ENCODE data around the gene NEIL1.
A peak's percentile ranks its signal among the peaks of the same experiment; 100 is the strongest.

Gene NEIL1

DNA sequence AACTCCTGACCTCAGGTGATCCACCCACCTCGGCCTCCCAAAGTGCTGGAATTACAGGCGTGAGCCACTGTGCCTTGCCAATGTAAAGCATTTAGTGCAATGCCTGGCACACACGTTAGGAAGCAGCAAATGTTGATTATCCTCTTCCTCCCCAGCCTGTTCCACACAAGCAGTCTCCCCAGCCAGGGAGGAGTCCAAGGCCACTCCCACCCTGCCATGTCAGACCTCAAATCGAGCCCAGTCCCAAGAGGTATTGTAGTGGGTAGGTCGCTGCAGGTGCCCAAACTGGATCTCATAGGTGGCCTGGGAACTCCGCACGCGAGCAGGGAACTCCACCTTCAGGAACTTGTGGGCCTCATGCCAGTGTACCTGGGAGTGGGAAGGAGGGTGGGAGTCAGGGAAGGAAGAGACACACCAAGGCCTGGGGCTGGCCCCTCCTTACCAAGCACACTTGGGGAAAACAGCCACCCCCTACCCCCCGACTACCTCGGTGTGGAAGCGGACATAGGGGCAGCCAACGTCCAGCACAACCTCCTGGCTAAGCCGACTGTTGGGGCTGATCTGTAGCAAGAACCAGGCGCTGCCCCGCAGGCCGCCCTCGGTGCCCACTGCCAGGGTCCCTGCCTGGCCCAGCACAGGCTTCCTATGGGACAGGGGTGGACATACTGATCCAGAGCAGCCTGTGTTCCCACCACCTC is 11.3 kb downstream of the NEIL1 start:
- no peak for DNase-seq

DNA sequence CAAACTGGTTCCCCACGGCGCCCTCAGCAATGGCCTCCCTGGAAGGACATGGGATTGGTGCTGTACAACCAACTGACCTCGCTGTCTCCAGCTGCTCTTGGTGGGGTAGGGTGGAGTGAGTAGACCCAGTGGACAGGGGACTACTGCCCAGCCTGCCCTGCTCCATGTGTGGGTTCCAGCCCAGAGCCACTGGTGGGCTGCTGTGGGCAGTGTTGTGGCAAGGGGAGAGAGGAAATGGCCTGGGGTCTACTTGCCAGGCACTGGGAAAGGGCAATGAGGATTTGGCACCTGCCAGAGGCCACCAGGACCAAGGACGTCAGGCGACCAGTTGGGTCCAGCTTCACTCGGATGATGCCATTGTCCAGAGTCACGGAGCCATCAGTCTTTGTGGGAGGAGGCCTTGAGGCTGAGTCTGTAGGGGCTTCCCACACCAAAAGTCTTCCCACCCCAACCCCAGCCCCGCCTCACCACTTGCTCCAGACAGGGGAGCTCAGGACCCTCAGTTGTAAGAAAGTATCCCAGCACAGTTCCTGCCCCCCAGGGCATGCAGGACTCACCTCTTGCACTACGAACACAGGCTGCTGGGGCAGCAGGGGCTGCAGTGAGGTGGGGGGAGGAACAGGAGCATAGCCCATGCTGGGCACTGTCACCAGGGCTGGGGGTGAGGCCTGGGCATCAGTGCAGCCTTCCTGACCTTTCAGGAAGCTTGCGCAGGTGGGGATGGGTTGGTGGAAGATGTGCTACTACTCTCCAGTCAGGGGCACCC is 12.1 kb downstream of the NEIL1 start:
- no peak for DNase-seq

DNA sequence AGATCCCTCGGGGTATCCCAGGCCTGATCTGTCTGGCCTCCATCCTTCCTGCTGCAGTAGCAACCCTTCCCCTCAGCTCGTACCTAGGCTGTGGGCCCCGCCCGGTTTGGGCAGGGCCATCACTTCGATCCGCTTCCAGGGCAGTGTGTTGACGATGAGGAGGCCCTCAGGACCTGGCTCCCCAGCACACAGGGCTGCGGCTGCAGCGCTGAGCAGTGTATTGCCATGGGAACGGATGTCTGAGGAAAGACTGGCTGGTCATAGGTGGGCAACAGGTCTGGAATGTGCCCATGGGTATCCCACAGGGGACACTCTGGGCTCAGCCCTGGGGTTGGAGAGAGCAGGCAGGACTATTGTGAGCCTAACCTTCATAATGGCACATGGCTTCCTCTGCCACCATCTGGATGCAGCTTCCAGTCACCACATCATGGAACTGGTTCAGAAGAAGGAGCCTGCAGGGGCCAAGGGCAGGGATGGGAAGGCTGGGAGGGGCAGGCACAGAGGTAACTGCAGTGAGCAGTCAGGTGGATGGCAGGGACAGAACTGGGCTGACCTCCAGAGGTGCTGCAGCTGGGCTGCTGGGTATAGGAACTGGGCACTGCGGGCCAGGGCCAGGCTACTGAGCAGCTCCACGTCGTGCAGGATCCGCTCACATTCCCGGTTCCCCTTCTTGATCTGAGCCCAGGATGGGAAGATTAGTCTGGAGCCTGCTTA is 12.9 kb downstream of the NEIL1 start:
- no peak for DNase-seq

DNA sequence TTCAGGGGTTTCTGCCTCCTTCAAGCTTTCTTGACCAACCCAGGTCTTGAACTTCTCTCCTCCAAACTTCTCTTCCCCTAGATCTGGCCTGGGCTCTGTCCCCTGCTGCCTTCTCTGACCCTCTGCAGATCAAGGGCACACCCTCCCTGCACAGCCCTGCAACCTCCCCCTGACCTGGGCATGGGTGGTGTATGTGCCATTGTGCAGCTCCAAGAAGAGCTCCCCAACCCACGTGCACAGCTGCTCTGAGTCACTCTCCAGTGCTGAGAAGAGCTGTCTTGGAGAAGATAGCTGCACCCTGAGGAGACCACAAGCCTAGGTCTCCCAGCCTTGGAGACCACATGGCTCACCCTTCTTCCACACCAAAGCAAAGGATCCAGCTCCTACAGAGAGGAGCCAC is 13.6 kb downstream of the NEIL1 start:
- DNase-seq, result no peak

DNA sequence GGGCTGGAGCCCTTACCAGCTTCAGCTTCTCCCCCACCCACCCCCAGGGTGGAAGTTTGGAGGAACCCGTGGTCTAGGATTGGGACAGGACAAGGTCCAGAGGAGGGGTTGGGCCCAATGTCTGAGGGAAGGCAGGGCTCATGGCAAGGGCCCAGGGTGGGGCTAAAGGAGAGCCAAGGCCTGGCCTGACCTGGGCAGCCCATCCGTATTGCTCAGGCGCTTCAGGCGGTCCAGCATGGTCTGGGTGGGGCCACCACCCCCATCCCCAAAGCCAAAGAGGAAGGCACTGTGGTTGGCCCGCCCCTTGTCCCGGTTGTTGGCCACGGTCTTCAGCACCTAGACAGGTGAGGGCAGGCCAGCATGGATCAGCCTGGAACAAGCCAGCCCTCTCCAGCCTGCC is 14.0 kb downstream of the NEIL1 start:
- DNase-seq, result no peak

DNA sequence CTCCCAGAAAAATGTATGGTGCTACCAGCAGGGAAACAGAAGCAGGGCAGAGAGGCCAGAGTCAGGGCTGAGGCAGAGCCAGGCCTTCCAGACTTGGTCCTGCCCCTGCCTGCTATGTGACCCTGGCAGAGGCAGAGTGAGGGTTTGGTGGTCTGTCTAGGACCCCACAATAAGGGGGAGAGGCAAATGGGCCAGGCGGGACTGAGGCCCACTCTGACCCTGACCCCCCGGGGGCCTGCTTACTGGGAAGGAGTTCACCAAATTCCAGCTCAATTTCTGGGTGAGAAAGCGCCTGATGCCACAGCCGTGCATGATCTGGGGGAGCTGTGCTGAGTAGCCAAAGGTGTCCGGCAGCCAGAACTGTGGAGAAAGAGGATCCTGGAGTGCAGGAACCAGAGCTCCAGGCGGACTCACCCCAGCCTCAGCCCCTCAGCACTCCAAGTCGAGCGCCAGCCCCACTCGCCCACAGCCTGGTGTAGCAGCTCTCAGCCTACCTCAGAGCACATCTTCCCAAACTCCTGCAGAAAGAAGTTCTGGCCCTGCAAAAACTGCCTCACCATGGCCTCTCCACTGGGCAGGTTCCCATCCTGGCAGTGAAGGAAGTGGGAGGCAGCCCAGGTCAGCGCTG is 14.6 kb downstream of the NEIL1 start:
- no peak for DNase-seq

DNA sequence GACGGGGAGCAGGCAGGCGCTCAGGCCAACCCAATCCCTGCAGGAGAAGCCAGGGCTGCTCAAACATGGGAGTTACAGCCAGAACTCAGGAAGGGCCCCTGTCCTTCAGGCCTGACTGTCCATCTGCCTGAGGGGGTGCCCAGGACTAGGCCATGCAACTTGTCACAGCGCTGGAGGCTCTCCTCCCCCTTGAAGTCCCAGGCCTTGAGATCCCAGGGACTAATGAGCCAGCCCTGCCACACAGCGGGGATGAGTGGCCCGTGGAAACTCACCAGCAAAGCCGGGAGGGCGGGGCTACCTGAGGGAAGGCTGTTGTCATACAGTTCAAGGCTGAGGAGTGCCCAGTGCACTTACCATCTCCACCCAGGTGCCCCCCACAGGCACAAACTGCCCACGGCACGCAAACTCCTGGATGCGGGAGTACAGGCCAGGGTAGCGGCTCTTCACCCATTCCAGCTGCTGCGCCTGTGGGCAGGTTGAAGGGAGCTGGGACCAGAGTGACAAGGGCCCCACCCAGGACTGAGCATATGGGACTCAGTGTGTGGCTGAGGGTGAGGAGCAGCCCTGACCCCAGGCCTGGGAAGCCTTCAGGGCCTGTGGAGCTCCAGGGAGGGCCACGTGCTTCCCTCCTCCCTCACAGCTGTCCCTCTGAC is 15.3 kb downstream of the NEIL1 start:
- DNase-seq, result no peak

DNA sequence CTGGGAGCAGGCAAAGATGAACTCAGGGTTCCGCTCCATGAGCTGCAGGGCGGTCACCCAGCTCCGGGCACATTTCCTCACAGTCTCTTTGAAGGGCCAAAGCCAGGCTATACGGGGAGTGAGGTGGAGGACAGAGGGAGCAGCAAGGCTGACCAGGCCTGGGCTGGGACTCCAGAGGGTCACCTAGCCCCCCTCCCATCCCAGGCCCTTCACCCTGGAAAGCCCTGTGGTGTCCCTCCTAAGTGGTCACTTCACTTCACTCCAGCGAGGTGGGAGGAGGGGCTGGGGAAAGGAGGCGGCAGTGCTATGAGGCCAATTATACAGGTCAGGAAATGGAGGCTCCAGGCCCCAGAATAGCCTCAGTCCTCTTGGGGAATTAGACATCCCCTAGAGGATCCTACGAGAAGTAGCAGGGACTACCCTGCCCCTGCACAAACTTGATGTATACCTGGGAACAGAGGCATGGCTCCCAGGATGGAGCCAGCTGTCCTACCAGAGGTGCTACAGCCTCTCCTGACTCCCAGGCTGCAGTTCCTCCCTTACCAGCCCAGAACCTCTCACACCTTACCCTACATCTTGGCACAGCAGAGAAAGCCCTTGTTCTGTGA is 15.9 kb downstream of the NEIL1 start:
- DNase-seq, result no peak

DNA sequence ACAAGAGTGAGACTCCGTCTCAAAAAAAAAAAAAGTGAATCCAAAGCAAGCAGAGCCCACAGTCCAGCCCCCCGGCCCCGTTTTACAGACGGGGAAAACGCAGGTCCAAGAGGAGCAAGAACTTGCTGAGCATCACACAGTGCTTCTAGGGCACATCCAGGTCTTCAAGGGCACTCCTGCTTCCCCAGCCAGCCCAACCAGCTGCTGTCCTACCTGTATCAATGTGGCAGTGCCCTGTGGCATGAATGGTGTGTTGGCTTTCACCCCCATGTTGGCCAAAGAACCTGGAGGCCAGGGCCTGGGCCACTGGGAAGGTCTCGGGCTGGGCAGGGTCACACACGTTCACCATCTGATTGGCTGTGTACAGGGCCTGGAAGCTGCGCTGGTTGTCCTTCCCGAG is 16.9 kb downstream of the NEIL1 start:
- DNase-seq, result no peak

DNA sequence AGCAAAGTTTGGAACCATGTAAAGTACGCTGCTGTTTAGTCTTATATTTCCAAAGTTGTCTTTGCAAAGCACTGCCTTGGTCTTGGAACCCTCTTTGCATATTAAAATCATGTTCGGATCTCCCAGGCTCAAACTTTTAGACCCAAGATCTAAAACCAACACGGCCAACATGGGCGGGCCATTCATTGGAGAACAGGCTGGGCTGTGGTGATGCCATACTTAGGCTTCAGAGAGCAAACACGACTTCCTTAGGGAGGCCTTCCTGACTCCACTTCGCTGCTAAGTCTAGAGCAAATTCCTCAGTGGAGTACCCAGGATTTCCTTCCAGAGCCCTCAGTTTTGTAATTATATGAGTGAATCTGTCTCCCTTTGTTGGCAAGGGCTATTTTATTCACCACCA is 18.0 kb downstream of the NEIL1 start:
- DNase-seq, result no peak

DNA sequence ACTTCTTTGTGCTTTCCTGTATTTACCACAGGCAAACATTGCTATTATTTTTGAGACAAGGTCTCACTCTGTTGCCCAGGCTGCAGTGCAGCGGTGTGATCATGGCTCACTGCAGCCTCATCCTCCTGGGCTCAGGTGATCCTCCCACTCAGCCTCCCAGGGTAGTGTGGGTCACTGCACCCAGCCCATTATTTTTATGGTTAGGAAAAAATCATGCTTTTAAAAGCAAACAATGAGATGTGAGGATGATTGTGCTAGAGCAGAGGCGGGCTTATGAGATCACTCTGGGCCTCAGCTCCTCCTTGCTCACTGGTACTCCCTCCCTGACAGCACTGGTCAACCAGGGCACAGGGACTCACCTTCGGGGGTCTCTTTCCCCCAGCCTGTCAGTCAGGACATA is 19.3 kb downstream of the NEIL1 start:
- DNase-seq, result no peak

DNA sequence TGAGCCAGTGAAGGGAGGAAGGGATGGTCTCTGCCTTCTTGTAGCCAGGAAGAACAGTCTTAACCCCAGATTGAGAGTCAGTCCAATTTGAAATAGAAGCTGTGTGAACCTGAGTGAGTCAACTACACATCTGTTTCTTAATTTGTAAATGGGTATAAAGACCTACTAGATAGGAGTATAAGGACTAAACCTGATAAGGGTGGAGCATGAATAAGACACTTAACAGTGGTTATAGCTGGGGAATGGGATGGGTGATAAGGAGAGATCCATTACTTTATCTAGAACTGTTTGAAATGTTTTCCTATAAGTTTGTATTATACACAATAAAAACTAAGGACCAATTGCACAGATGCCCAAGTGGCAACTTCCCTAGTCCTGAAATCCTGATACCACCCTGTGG is 20.2 kb downstream of the NEIL1 start:
- no peak for DNase-seq

DNA sequence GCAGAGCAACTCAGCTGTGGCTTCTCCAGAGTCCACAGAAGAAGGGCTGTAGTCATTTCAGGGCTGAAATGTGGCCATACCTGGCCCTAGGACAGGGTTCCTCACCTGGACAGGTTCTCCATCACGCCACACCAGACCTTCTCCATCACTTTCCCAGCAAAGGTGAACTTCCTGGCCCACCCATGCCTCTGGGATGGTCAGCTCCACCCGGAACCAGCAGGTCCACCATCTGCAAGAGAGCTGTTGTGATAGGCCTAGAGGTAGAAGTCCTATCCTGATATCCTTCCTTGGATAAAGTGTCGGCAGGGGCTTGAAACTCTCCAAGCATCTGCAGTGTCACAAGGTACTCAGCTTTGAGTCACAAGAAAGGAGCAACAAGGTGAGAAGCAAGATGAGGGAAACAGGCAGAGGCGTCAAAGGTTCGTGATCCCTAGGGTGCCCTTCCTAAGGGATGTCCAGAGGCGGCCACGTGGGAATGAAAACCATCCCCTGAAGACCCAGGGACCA is 20.6 kb downstream of the NEIL1 start:
- DNase-seq, result no peak

DNA sequence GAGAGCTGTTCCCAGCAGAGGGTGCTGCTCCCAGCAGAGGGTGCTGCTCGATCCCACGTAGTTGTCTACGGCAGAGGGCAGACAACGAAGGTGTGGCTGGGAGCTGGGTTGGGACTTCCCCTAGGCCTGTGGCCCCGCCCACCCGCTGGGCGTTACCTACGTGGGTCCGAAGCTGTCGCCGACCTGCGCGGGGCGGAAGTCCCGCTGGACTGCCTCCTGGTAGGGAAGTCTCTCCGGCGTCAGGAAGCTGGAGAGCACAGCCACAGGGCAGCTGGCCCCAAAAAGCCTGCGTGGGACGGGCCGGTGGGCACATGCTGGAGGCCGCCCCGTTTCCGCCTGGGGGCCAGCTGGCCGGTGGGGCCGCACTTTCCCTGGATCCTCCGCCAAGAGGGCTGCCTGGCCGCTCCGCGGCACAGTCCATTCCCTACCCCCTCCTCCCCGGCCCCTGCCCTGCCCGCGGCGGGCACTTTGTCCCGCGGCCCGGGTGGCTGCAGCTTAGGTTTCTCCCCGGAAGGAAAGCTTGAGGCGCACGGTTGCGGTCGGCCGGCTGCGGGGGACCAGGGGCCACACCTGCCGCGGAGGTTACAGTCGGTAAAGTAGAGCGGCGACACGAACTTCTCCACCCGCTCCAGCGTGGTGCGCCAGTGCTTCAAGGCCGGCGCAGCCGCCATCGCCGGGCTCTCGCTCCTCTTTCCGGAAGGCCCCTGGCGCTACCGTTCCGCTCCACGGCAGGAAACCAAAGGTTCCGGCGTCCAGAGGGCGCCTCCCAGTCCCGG is 21.3 kb downstream of the NEIL1 start, which contains the start of gene MAN2C1:
Gene MAN2C1, minus strand, starts transcription at position 695 of the 776 bp plus-strand sequence. Its CDS starts 24 bp downstream, at position 671.
- DNase-seq, result peak; percentile 79 to 93 (median 87)

DNA sequence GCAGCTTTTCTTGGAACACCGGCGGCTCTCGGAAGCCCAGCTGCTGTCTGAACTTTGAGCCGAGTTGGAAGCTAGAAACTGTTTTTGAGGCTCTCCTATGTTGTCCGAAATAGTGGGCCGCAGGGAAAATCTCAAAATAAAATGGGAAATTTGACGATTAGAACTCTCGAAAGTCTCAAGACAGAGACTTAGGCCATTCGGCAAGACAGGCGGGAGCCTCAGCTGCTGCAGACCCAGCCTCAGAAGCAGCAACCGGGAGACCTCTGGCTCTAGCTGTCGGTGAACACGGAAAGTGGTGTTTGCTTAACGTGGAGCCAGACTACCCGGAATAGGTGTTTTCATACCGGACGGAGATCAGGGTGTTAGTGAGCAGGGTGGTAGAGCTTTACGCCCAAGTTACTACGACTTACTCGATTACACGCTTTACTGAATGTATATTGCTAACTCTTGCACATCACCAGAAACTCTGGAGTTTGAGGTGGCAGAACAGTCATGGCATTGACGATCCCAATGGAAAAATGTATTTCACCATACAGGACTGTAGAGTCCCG is 21.9 kb downstream of the NEIL1 start:
- peak in 2 of 5 experiments; percentile 20 to 49 for DNase-seq

DNA sequence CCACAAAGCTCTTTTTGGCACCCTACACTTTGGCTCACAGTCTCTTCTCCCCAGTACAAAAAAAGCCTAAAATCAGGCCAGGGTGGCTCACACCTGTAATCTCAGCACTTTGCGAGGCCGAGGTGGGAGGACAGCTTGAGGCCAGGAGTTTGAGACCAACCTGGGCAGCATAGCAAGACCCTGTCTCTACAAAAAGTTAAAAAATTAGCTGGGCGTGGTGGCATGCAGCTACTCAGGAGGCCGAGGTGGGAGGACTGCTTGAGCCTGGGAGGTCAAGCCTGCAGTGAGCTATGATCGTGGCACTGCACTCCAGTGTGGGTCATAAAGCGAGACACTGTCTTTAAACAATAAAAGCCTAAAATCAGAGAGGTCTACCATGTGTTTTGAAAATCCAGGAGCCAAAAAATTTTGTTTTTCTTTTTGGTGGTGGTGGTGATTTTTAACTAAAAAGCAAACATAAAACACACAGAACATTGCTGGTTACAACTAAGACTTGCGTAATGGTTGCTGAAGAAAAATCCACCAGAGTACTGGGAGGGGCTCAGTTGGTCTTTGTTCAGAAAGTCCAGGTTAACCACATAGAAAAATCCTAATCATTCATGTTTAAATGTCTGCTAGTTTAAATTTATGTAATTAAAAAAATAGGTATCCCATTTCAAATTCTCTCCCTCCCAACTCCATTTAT is 23.2 kb downstream of the NEIL1 start:
- no peak for DNase-seq

DNA sequence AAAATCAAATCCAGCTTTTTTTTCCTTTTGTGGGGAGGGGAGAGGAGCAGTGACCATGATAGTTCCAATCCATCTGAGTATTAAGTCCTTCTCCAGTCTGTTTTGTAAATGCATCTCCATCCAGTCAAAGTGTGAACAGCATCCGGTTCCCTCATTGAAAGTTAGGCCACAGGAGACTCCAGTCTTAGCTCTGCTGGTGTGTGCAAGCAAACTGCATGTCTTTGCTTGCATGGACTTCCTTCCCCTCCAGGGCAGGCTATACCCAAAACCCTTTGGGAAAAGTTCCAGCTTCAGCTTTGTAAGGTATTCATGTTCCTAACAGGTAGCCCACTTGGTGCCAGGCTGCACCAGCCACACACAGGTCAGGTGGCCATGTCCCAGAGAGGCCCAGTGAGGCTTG is 24.6 kb downstream of the NEIL1 start:
- no peak for DNase-seq

DNA sequence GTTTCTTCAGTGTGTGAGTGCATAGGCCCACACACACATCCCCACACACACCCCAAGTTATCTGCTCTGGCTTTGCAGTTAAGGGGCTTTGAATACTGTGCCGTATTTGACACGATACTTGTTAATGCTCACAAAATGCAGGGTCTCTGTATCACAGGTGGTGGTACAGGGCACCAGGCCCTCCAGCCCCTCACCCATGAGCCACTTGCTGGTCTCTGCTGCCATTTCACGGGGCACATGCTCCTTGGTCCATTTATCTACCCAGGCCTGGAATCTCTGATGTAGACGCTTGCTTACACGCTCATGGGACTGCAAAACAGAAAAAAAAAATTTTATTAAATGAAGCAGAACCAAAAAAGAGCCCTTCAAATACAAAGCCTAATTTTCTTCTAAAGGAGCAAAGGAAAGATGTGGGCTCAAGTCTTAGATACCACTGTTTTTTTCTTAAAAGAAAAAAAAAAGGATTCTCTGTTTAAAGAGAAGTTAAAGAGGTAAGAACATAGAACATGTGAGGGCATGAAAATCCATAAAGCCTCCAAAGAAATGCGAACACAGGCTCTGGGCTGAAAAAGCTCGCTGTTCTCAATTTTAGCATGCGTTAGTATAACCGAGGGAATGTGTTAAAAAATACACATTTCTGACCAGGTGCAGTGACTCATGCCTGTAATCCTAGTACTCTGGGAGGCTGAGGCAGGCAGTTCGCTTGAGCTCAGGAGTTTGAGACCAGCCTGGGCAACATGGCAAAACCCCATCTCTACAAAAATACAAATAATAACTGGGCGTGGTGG is 25.3 kb downstream of the NEIL1 start:
- DNase-seq, result no peak

DNA sequence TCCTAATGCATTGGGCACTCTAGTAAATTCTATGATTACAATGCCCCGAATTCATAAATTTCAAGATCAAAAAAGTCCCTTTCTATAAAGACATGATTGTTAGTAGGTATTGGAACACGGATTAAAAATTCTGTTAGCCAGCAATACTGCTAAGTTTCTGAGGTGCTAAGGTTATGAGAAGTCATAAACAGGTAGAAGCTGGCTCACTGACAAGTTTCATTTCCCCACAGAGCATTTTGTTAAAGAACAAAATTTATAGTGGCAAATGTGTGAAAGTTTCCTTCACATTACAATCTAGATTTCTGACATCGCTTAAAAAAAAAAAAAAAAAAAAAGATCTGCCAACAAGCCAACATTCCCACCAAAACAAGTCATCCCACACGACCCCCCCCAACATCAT is 33.9 kb downstream of the NEIL1 start:
- no peak for DNase-seq
